ENCODE data around the gene NFIX. TPM values are rescaled to one million over a fixed set of nuclear protein-coding genes. Genes with fewer than 3 reads are reported as not detected.

The NFIX gene
- total RNA-seq, 2 experiments from 2014 or later = 0.40 to 1.4 TPM

DNA sequence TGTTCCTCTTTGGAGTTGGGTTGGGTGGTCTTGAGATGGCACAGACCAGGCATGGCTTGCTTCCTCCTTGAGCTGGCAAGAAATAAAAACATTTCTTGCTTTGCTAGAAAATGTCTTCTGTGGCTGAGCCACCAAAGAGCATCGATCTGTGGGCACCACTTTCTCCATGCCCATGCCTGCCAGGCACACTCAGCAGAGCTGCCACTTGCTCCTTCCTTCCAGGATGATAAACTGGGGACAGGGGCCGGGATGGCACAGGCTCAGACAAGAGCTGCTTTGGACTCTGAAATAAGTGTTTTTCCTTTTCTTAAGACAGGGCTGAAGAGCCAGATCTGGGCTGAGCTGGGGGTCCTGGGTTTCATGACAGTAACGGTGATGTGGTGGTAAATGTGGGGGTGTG, 32.8 kb downstream of the NFIX start:
- ChIA-PET POLR2A (no interaction called here), CTCF (interaction anchor here (1.2 to 8.2 kb wide), 5 partner anchors 17 to 63 kb away, joined by 4 to 52 read pairs (median 22); no protein-coding TSS in a partner anchor)
- no peaks in the 10 kb centered on the region for H3K9me3 Mint-ChIP-seq (ENCODE audit: insufficient read depth)
- no peak overlapping the region for H3K4me3 Mint-ChIP-seq
- no peaks in the 10 kb centered on the region for H3K36me3 Mint-ChIP-seq (ENCODE audit: low read depth)
- no peak overlapping the region for H3K27ac Mint-ChIP-seq
- H3K27me3 Mint-ChIP-seq (ENCODE audit: low read depth) = peaks cover 26% of the 10 kb centered on the region
- ATAC-seq (no peak), DNase-seq (no peak)
- H3K4me1 Mint-ChIP-seq (ENCODE audit: low read depth) = peaks cover 11% of the 10 kb centered on the region

DNA sequence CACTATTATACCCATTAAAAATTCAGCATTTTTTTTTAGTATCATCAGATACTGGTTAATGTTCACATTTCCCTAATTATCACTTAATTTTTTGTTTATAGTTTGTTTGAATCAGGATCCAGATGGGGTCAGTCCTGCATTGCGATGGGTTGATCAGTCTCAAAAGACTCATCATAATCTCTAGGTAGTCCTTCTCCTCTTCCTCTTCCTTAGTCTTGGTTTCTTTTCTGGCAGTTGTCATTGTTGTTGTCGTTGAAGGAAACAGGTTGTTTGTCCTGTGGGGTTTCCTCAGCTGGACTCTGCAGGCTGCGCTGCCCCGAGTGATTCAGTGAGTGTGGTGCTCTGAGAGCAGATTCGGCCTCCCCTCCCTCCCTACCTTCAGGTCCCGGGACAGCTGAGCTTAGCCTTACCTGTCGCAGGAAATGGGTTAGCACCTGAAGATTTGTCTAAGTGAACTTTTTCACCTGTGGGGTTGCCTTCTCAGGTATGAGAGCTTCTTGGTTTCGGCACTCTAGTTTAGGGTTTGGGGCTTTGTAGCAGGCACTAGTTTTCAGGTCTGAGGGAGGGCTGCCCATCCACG, 34.1 kb downstream of the NFIX start:
- no peak for ATAC-seq
- Mint-ChIP-seq H3K27me3 (ENCODE audit: low read depth) (peaks cover 18% of the 10 kb centered on the region), H3K36me3 (ENCODE audit: low read depth) (no peaks in the 10 kb centered on the region), H3K4me1 (ENCODE audit: low read depth) (peaks cover 3% of the 10 kb centered on the region), H3K27ac (no peak overlapping the region), H3K4me3 (no peak overlapping the region), H3K9me3 (ENCODE audit: insufficient read depth) (no peaks in the 10 kb centered on the region)
- CTCF ChIA-PET = interaction anchor here (1.1 to 8.2 kb wide), 11 partner anchors 10 to 66 kb away, joined by 3 to 52 read pairs (median 7); no protein-coding TSS in a partner anchor
- POLR2A ChIA-PET = no interaction called here
- DNase-seq = no peak

DNA sequence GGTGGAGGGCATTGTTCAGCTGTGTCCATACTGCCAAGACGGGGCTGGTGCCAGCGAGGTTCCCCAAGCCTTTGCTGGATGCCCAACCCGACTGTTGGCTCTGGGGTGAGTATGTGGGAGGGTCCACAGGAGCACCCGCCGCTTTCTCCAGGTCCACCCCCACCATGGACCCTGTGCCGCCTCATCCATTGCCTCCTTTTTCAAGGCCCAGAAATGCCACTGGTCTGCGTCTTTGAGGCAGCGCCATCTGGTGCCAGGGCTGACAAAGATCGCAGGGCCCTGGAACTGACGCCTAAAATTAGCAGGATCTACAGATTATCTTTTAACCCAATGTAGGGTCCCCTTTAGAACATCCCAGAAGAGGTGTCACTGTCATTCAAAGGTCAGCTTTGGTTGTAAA, 34.6 kb downstream of the NFIX start:
- no peaks in the 10 kb centered on the region for H3K9me3 Mint-ChIP-seq (ENCODE audit: insufficient read depth)
- no peak overlapping the region for H3K27ac Mint-ChIP-seq
- ATAC-seq = no peak
- no peak overlapping the region for H3K4me3 Mint-ChIP-seq
- H3K27me3 Mint-ChIP-seq (ENCODE audit: low read depth) = peaks cover 13% of the 10 kb centered on the region
- no peaks in the 10 kb centered on the region for H3K36me3 Mint-ChIP-seq (ENCODE audit: low read depth)
- ChIA-PET POLR2A (no interaction called here), CTCF (interaction anchor here (0.9 to 8.2 kb wide), 12 partner anchors 9 to 66 kb away, joined by 3 to 52 read pairs (median 6); no protein-coding TSS in a partner anchor)
- DNase-seq = no peak
- no peaks in the 10 kb centered on the region for H3K4me1 Mint-ChIP-seq (ENCODE audit: low read depth)

DNA sequence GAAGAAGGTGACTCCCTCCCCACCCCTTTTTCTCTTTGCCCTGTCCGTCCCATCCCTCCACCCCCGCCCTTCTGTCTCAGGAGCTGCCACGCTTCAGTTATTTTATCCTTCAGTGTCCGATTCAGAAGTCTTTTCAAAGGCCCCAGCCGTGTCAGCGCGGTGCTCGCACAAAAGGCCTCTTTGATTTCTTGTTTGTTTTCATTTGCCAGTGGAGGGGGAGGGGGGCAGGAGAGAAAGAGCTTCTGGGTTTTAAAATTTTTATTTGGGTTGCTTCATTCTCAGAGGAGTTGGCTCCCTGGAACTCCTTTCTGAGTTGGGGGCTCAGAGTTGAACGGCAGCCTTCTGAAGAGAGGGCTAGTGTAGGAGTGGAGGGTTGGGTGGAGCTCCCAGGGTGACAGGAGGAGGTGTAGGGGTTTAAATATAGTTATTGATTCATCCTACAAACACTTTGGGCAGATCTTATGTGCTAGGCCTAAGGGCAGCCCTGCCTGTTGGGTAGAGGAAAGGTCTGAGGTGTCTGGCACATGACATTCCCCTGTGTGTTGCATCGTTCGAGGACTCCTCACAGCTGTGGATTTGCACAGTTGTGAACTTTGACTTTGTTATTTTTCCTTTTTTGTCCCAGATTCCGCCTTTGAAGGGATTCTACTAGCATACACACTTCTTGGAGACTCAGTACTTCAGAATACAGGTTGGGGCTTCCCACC, 36.8 kb downstream of the NFIX start:
- ChIA-PET POLR2A (no interaction called here), CTCF (interaction anchor here (1.1 to 8.2 kb wide), 5 partner anchors 8 to 54 kb away, joined by 3 to 52 read pairs (median 25); no protein-coding TSS in a partner anchor)

DNA sequence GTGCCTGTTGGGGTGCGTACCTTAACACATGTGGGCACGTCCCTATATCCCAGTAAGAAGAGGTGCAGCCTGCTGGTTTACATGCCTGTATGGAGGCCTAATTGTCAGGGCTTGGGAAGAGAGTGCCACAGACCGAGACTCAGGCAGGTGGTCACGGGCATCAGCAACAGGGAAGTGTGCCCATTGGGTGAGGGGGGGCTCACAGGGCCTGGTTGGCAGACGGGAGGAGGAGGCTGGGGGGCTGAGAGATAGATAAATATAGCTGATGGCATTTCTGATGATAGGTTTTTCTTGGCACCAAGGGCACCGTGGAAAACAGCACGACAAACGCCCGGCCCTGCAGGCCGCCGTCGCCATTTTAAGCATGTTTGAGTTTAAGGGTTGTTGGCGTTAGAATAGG, 37.6 kb downstream of the NFIX start:
- Mint-ChIP-seq H3K27ac (no peak overlapping the region), H3K9me3 (ENCODE audit: insufficient read depth) (no peaks in the 10 kb centered on the region), H3K27me3 (ENCODE audit: low read depth) (peaks cover 2% of the 10 kb centered on the region), H3K36me3 (ENCODE audit: low read depth) (no peaks in the 10 kb centered on the region), H3K4me3 (no peak overlapping the region), H3K4me1 (ENCODE audit: low read depth) (peaks cover 4% of the 10 kb centered on the region)
- no peak for DNase-seq
- ATAC-seq = no peak
- ChIA-PET CTCF (interaction anchor here (1.2 to 8.2 kb wide), 8 partner anchors 11 to 55 kb away, joined by 3 to 52 read pairs (median 11); no protein-coding TSS in a partner anchor), POLR2A (no interaction called here)

More for the DNA sequence above, 36.8 kb downstream of the NFIX start:
- H3K4me3 Mint-ChIP-seq = no peak overlapping the region
- DNase-seq (no peak), ATAC-seq (no peak)
- H3K27me3 Mint-ChIP-seq (ENCODE audit: low read depth) = peaks cover 2% of the 10 kb centered on the region
- no peaks in the 10 kb centered on the region for H3K36me3 Mint-ChIP-seq (ENCODE audit: low read depth)
- no peaks in the 10 kb centered on the region for H3K9me3 Mint-ChIP-seq (ENCODE audit: insufficient read depth)
- no peak overlapping the region for H3K27ac Mint-ChIP-seq
- peaks cover under 1% of the 10 kb centered on the region for H3K4me1 Mint-ChIP-seq (ENCODE audit: low read depth)

DNA sequence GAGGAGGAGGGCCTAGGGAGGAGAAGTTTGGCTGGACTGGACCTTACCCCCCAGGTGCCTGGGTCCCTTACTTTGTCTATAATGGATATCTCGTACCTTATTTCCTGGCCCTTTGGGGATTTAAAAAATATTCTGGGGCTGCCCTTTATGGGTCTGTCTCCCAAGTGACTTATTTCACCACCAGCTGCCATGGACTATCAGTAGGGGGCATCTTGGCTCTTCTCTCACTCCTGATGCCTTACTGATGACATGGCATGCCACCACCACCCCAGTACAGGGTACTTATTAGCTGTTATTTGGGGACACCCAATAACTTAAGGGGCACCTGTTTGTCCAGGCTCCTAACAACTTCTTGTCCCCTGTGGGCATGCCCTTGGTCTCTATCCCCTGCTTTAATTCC, 38.0 kb downstream of the NFIX start:
- DNase-seq = no peak
- H3K9me3 Mint-ChIP-seq (ENCODE audit: insufficient read depth) = no peaks in the 10 kb centered on the region
- H3K27me3 Mint-ChIP-seq (ENCODE audit: low read depth) = peaks cover 2% of the 10 kb centered on the region
- CTCF ChIA-PET = interaction anchor here (1.0 to 8.2 kb wide), 18 partner anchors 10 to 61 kb away, joined by 3 to 52 read pairs (median 7); no protein-coding TSS in a partner anchor
- H3K27ac Mint-ChIP-seq = no peak overlapping the region
- H3K36me3 Mint-ChIP-seq (ENCODE audit: low read depth) = no peaks in the 10 kb centered on the region
- ATAC-seq = no peak
- POLR2A ChIA-PET = no interaction called here
- H3K4me3 Mint-ChIP-seq = no peak overlapping the region
- peaks cover 4% of the 10 kb centered on the region for H3K4me1 Mint-ChIP-seq (ENCODE audit: low read depth)

DNA sequence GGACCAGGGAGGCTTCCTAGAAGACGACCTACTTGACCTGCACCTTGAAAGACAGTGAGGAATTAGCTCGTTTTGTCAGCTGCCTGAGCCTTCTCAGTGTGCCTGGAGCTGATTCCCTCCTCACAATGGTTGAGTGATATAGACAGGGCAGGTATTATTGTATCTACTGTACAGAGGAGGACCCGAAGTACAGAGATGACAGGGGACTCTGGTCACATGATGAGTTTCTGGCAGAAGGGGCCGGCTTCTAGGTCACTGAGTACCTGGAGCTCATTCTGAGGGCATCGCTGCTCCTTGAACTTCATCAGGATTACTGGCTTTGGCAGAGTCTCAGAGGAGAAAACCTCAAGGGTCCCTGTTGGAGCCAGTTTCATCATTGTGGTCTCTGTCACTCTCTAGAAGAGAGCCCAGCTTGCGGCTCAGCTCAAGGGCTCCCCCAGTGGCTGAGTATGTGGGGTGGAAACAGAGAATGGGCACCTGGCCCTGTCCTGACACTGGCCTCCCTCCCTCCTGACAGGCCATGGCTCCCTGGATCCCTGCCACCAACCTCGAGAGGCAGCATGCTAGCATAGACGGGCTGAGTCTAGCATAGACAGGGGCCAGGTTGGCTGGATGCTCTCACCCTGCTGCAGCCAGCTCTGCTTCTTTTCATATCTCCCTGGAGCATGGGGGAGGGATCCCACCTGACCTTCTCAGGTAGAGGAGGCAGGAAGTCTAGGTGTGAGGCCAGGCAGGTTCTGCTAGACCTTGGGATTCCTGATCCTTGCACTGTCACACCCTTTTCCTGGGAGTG, 38.7 kb downstream of the NFIX start:
- no peak overlapping the region for H3K27ac Mint-ChIP-seq
- H3K4me1 Mint-ChIP-seq (ENCODE audit: low read depth) = peaks cover 4% of the 10 kb centered on the region
- H3K4me3 Mint-ChIP-seq = no peak overlapping the region
- no peaks in the 10 kb centered on the region for H3K9me3 Mint-ChIP-seq (ENCODE audit: insufficient read depth)
- peak; percentile 59 for DNase-seq
- ChIA-PET POLR2A (no interaction called here), CTCF (interaction anchor here (0.8 to 8.2 kb wide), 22 partner anchors 10 to 70 kb away, joined by 3 to 52 read pairs (median 7); no protein-coding TSS in a partner anchor)
- H3K36me3 Mint-ChIP-seq (ENCODE audit: low read depth) = no peaks in the 10 kb centered on the region
- H3K27me3 Mint-ChIP-seq (ENCODE audit: low read depth) = no peaks in the 10 kb centered on the region
- peak; percentile 86 for ATAC-seq

DNA sequence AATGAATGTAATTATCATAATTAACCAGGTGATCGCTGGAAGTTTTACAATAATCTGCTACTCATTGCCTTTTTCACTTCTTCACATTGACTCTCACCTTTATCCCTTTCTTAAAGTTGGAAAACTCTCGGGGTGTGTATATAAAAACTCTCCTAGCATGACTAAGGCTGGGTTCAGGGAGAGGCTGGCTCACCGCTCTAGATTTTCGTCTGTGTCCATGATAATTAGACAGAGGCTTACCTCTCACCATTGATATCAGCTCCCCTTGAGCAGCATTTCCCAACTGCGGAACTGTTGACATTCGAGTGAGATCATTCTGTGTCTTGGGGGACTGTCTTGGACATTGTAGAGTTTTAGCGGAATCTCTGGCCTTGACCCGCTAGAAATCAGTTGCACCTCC, 39.4 kb downstream of the NFIX start:
- DNase-seq (no peak), ATAC-seq (no peak)
- Mint-ChIP-seq H3K36me3 (ENCODE audit: low read depth) (no peaks in the 10 kb centered on the region), H3K9me3 (ENCODE audit: insufficient read depth) (no peaks in the 10 kb centered on the region), H3K4me1 (ENCODE audit: low read depth) (peaks cover 4% of the 10 kb centered on the region), H3K4me3 (no peak overlapping the region), H3K27me3 (ENCODE audit: low read depth) (no peaks in the 10 kb centered on the region), H3K27ac (no peak overlapping the region)
- CTCF ChIA-PET = interaction anchor here (1.0 to 8.2 kb wide), 12 partner anchors 9 to 70 kb away, joined by 3 to 52 read pairs (median 9); no protein-coding TSS in a partner anchor
- POLR2A ChIA-PET = no interaction called here

DNA sequence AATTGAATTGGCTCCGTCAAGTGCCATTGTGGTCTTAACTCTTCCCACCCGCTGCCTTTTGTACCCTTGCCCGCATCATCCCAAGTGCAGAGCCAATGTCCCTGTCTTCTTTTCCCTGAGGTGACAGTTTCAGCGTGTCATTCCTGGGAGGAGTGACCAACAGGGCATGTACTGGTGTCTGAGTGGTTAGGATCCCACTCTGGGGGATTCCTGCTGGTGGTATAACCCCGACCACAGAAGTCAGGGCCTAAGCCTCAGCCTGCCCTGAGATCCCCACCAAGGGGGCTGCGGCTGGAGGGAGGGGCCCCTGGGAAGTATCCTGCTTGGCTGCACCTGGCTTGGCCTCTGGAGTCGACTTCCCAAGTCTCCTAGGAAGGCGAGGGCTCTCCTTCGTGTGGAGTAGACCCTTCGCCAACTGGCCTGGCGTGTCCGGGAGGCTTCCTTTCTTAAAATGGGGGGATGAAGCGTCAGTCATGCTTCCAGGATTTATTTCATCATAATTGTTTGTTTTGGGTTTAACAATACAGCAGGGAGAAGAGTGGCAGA, 40.6 kb downstream of the NFIX start:
- ChIA-PET CTCF (no interaction called here), POLR2A (no interaction called here)
- peaks cover 4% of the 10 kb centered on the region for H3K4me1 Mint-ChIP-seq (ENCODE audit: low read depth)
- no peaks in the 10 kb centered on the region for H3K9me3 Mint-ChIP-seq (ENCODE audit: insufficient read depth)
- no peak for DNase-seq
- no peak overlapping the region for H3K4me3 Mint-ChIP-seq
- H3K36me3 Mint-ChIP-seq (ENCODE audit: low read depth) = no peaks in the 10 kb centered on the region
- no peaks in the 10 kb centered on the region for H3K27me3 Mint-ChIP-seq (ENCODE audit: low read depth)
- ATAC-seq = no peak
- no peak overlapping the region for H3K27ac Mint-ChIP-seq

DNA sequence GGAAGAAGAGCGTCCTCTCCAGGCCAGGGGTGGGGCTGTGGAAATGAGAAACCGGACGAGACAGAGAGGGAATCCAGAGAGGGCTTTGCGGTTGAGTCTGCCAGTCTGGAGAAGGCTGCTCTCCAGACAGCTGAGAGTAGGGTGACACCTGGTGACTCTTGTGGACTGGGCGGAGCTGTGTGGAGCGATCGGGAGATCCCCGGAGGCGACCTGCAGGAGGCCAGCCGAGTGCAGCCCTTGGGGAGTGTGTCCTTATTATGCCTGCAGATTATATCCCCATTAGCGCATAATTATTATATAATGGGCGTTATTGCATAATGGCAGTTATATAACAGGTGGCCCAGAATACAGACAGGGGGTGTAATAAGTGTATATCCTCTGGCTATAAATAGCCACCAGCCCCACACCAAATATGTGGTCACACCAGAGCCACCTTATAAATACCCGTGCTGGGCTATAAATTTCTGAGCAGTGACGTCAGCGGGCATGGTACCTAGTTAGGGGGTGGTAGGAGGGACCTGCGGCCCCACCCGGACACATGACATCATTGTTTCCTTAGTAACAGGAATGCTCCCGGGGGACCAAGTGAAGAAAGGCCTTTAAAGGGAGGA, 41.2 kb downstream of the NFIX start:
- ChIA-PET CTCF (interaction anchor here (0.7 kb wide), 1 partner anchor 25 kb away, joined by 3 read pairs; no protein-coding TSS in a partner anchor), POLR2A (no interaction called here)
- H3K4me1 Mint-ChIP-seq (ENCODE audit: low read depth) = peaks cover 4% of the 10 kb centered on the region
- H3K27me3 Mint-ChIP-seq (ENCODE audit: low read depth) = no peaks in the 10 kb centered on the region
- H3K27ac Mint-ChIP-seq = no peak overlapping the region
- DNase-seq = no peak
- H3K4me3 Mint-ChIP-seq = no peak overlapping the region
- no peak for ATAC-seq
- H3K9me3 Mint-ChIP-seq (ENCODE audit: insufficient read depth) = no peaks in the 10 kb centered on the region
- no peaks in the 10 kb centered on the region for H3K36me3 Mint-ChIP-seq (ENCODE audit: low read depth)

DNA sequence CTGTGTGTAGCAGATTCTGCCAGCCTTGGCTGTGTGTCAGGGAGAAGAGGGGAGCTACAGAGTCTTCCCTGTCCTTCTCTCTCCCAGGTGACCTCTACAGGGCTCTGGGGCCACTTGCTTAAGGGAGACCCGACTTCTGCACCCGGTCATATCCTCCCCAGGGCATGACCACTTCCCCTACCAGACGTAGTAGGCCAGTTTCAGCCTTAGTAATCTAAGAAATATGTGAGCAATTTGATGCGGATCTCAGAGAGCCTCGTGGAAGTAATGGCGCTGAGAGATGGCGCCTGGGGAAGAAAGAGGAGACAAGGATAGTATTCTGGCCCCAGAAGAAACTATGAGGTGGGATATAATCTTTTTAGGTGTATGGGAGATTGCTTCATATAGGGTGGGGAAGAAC, 41.9 kb downstream of the NFIX start:
- no peaks in the 10 kb centered on the region for H3K27me3 Mint-ChIP-seq (ENCODE audit: low read depth)
- CTCF ChIA-PET = interaction anchor here (0.7 to 1.4 kb wide), 2 partner anchors 24 to 72 kb away, joined by 3 to 4 read pairs; no protein-coding TSS in a partner anchor
- POLR2A ChIA-PET = no interaction called here
- no peaks in the 10 kb centered on the region for H3K9me3 Mint-ChIP-seq (ENCODE audit: insufficient read depth)
- peaks cover 4% of the 10 kb centered on the region for H3K4me1 Mint-ChIP-seq (ENCODE audit: low read depth)
- no peak overlapping the region for H3K27ac Mint-ChIP-seq
- no peak for ATAC-seq
- H3K4me3 Mint-ChIP-seq = no peak overlapping the region
- H3K36me3 Mint-ChIP-seq (ENCODE audit: low read depth) = no peaks in the 10 kb centered on the region
- no peak for DNase-seq

Data from activated CD8-positive, alpha-beta T cell treated with anti-CD3 and anti-CD28 coated beads, Interleukin-2, amount 10 ng/mL, durations not matched to agents 7 days and 5 days (primary cell).